HG03521 (cell line): ENCODE measurements around the gene ARID4B.
A peak's percentile ranks its signal among the peaks of the same experiment; 100 is the strongest.
"Not testable (repeated sequence)": the region's sequence is repeated elsewhere in the genome, so short reads cannot be mapped to it uniquely, and the experiment has no call there.

Source experiments
- ATAC-seq: cut with Tn5 transposase; IDR thresholded peaks from one replicate; pipeline ENCODE4 v1.9.1; 2021; ENCODE audit warnings: mild to moderate bottlenecking, moderate library complexity; ENCODE audit not compliant: unreplicated experiment

The ARID4B gene

DNA sequence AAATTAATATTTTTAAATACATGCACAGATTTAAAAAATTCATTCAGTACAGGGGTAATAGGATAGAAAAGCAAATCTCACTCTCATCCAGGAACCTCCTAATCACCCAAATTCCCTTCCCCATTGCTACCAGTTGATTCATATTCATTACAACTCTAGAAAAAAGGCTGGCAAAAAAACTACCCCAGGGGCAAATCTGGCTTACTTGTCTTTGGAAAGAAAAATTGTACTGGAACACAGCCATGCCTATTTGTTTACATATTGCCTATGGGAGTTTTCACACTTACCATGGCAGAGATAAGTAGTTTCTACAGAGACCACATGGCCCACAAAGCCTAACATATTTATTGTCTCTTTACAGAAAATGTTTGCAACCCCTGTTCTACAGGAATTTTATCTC lies 158.0 kb downstream of the ARID4B start:
- no peak for ATAC-seq

GRCh38 chr1:235168375-235168774 lies 159.6 kb downstream of the ARID4B start:
- ATAC-seq = no peak

- ATAC-seq = peak; percentile 1
These were observed 166.2 kb downstream of the ARID4B start for GRCh38 chr1:235161685-235162327.

DNA sequence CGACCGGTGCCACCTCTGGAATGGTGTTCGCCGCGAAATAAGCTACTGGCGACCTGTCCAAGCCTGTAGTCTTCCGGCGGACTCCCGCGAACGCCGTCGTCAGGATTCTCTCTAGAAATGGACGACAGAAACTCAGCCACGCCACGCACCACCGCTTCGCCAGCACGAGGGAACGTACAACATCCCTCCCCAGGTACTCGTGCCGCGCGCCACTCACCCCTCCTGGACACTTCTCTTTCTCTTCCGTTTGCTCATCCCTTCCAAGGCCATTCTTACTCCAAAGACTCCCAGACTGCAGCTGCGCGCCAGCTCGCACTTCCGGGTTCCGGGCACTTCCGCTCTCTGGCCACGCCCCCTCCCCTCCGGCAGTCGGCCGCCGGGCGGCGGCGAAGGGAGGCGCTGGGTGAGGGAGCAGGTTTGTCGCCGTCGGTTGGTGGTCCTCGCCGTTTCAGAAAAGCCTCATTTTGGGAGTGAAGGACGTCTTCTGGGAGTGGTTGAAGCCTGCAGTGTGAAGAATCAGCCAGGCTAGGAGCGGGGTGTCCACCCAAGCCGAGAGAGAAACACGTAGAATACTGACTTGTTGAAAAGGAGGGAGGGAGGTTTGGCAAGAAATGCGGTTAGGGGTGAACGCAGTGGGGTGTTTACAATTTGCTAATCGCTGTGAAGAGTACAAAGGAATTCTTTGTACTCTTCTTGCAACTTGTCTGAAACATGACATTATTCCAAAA lies 166.9 kb downstream of the ARID4B start, which contains the start of gene RBM34:
TSS of gene RBM34 (minus strand) at position 294 of the 728 bp plus-strand sequence. CDS start at position 270, 24 bp downstream.
- peak; percentile 96 for ATAC-seq

- ATAC-seq = peak; percentile 42
These were observed 167.5 kb downstream of the ARID4B start for GRCh38 chr1:235160383-235160956.

GRCh38 chr1:235159930-235160329 lies 168.0 kb downstream of the ARID4B start:
- not testable (repeated sequence) for ATAC-seq

DNA sequence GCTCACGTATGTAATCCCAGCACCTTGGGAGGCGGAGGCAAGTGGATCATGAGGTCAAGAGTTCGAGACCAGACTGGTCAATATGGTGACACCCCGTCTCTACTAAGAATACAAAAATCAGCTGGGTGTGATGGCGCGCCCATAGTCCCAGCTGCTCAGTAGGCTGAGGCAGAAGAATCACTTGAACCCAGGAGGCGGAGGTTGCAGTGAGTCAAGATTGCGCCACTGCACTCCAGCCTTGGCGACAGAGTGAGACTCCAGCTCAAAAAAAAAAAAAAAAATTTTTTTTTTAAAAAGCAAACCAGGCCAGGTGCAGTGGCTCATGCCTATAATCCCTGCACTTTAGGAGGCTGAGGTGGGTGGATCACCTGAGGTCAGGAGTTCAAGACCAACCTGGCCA lies 168.7 kb downstream of the ARID4B start:
- ATAC-seq = not testable (repeated sequence)

DNA sequence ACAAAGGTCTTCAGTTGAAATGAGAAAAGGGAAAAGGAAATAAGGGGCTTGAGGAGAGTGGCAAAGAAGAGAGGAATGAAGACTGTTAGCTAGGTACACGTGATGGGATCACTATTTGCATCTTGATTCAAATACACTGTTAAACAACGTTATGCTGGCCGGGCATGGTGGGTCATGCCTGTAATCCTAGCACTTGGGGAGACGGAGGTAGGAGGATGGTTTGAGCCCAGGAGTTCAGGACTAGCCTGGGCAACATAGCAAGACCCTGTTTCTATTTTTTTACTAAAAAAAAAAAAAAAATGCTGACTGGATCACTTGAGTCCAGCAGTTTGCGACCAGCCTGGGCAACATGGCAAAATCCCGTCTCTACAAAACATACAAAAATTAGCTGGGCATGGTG lies 169.3 kb downstream of the ARID4B start:
- ATAC-seq = no peak

DNA sequence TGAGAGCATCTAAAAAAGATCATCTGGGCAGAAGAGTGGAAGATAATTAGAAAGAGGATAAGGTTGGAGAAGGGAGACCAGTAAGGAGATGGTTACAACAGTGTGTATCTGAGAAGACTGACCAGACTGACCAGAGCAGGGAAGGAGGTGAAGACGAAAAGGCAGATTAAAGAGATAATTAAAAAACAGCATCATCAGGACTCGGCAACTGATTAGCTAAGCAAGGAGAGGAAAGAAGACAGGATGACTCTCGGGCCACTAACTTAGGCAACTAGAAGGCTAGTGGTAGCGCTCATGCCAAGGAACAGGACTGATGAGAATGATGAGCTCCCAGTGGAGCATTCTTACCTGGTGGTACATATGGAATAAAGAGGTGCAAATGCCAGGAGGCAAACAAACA lies 170.8 kb downstream of the ARID4B start:
- ATAC-seq = no peak

DNA sequence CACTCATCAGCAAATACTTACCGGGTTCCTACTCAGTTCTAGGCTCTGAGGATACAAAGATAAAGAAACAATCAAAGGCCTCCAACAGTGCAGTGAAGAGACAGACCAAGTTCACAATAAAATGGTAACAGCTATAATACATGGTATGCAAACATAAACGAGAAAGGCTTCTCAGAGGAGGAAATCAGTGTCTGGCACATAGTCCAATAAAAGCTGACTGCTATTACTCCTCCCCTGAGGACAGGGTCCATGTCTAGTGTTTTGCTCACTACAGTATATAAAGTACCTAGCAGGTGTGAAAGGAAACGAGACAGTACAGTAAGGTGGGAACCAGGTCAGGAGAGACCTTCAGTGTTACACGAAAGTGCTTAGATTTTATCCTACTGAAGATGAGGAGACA lies 171.2 kb downstream of the ARID4B start:
- ATAC-seq = no peak

- ATAC-seq = no peak
These were observed 171.7 kb downstream of the ARID4B start for GRCh38 chr1:235156265-235156664.

DNA sequence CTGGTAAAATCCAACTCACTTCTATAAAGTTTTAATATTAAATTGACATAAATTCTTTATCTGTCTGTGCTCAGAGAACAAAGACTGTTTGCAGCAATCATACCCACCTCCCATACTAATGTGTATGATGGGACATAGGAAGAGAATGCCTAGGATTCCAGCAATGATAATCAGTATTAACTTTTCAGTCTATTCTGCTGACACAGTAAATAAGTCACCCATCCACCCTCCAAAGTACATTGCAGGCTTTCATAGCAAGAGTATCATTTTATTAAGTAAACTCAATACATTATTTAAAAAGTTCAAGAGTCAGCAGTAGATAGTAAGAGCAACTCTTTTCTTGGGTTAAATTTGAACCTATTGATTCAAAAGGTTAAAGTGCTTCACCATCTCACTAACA lies 175.7 kb downstream of the ARID4B start:
- ATAC-seq = no peak

- no peak for ATAC-seq
These were observed 176.9 kb downstream of the ARID4B start for GRCh38 chr1:235151033-235151432.

- no peak for ATAC-seq
These were observed 178.2 kb downstream of the ARID4B start for GRCh38 chr1:235149824-235150223.

DNA sequence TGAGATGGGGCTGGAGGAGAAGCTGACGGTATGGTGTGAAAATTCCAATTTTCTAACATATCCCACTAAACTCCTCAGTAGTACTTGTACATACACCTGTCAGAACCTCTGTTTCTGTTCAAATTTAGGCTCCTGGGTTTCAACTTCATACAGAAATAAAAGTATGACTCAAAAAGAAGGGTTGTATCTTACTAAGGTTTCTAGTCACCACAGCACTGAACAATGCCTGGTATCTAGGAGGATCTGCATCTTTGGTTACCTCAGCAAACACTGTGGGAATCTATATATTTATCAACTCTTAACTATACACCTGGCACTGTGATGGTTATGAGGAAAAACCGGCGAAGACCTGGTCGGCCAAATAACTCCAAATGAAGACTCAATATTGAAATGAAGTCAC lies 180.7 kb downstream of the ARID4B start:
- ATAC-seq = no peak

GRCh38 chr1:235145639-235146038 lies 182.3 kb downstream of the ARID4B start:
- no peak for ATAC-seq

GRCh38 chr1:235142991-235143390 lies 185.0 kb downstream of the ARID4B start:
- no peak for ATAC-seq

- no peak for ATAC-seq
These were observed 188.7 kb downstream of the ARID4B start for GRCh38 chr1:235139315-235139714.

- ATAC-seq = no peak
These were observed 189.2 kb downstream of the ARID4B start for GRCh38 chr1:235138821-235139220.

DNA sequence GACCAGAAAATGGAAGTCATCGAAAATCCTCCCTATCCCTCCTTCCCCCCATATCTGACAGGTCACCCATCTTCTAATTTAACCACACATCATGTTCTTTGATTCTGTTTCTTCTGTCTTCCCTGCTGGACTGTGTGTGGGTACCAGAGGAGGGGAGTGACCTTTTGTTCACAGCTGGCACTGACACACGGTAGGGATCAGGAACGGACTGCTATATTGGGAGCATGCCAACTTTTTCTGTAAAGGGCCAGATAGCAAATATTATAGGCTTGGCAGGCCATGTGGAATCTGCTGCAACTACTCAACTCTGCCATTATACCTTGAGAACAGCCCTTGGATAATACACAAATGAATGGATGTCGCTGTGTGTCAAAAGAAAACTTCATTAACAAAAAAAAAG lies 191.9 kb downstream of the ARID4B start:
- ATAC-seq = no peak

DNA sequence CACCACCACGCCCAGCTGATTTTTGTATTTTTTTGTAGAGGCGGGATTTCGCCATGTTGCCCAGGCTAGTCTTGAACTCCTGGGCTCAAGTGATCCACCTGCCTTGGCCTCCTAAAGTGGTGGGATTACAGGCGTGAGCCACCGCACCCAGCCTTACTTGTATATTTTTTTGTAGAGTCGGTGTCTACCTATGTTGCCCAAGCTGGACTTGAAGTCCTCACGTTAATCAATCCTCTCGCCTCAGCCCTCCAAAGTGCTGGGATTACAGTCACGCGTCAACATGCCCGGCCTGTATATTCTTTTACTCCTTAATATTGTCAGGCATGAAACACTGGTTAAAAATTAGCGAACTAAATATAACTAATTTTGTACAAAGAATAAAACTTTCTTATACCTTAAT lies 193.8 kb downstream of the ARID4B start:
- ATAC-seq = no peak

DNA sequence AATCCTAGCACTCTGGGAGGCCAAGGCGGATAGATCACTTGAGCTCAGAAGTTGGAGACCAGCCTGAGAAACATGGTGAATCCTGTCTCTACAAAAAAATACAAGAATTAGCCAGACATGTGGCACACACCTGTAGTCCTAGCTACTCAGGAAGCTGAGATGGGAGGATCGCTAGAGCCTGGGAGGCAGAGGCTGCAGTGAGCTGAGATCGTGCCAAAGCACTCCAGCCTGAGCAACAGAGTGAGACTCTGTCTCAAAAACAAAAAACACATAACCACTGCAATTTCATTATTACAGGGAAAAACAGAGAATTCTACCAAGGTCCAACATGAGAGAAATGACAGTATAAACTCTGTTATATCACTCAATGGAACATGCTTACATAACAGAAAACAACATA lies 194.9 kb downstream of the ARID4B start:
- no peak for ATAC-seq
